ENCODE measurements around the gene DEDD2.

Gene DEDD2

GRCh38 chr19:42248270-42249148 is 31.0 kb upstream of the DEDD2 start:
- no peak for DNase-seq (ENCODE audit: low read depth)

- no peak for DNase-seq (ENCODE audit: low read depth)
Observed at GRCh38 chr19:42247640-42248199, 30.2 kb upstream of the DEDD2 start.

- DNase-seq (ENCODE audit: low read depth): no peak
Observed at GRCh38 chr19:42246922-42247639, 29.6 kb upstream of the DEDD2 start.

DNA sequence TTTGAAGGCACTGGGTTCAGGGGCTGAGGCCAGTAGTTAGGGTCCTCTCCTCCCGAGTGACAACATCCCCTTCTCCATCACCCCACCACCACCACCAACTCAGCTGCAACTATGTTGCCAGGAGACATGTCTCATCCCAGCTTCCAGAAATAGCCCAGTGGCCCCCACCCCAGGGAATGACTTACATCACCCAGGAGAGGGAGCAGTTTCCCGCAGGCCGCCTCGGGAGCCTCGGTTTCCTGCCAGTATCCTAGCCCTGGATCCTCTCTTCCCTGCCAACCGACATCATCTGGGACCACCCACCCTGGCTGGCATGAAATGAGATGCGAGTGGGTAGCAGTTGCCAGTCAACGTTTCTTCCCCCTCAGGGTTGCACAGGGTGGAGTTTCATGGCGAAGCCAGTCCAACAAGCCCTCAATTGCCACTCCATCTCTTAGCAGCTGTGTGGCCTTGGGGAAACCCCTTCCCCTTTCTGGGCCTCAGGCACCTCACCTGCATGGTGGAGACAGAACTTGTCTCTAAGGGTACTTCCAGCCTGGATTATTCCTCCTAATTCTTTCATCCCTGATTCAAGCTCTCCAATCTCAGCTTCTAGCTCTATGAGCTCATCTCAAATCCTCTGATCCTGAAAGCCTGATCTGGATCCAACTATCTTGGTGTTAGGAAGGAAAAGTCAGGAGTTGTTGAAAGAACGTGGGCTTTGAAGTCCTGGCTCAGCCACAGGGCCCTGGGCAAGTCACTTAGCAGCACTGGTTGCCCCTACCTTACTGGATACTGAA is 28.9 kb upstream of the DEDD2 start:
- DNase-seq (ENCODE audit: low read depth): no peak

GRCh38 chr19:42245231-42245630 is 27.8 kb upstream of the DEDD2 start:
- DNase-seq (ENCODE audit: low read depth): no peak

DNA sequence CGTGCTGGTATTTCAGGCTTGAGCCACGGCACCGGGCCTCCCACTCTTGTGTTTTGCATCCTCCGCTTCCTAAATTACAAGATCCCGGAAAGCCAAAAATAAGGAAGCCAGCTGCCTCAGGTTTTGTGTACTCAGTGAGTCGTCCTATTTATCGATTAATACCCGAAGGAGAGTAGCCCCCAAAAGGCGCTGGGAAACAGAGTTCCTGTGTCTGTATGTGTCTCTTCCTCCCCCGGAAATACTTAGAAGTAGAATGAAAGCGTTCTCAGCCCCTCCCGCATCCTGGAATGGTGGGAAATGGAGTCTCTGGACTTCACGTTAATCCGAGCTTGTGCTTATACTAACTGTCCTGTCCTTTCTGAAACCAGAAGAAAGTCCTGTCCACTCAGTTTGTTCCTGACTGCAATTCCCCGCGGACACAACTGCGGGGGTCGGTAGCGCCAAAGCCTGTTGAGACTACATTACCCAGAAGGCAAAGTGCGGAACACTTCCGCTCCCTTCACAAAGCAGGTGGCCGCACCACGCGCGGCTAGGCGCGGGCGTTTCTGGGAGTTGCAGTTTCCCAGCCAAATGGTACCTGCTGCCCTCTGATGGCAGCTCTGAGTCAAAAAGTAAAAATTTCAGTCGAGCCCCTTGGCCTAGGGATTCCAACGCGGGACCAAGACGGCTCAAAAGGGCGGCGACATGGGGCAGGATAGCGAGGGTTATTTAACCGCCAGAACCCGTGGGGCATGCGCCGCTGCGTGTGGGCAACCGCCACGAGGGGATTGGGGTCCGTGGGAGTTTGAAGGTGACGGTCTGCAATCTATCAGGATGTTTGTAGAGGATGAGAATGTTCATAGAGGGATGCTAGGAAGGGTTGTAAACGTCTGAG is 27.1 kb upstream of the DEDD2 start:
- peak; percentile 84 for DNase-seq (ENCODE audit: low read depth)

- DNase-seq (ENCODE audit: low read depth): peak; percentile 97
Observed at GRCh38 chr19:42242512-42243409, 25.3 kb upstream of the DEDD2 start, which contains the start of gene GSK3A. TSS of gene GSK3A (minus strand) at chr19:42242602. CDS start at chr19:42242465, 137 bp downstream.

- DNase-seq (ENCODE audit: low read depth): no peak
Observed at GRCh38 chr19:42242069-42242511, 24.6 kb upstream of the DEDD2 start.

DNA sequence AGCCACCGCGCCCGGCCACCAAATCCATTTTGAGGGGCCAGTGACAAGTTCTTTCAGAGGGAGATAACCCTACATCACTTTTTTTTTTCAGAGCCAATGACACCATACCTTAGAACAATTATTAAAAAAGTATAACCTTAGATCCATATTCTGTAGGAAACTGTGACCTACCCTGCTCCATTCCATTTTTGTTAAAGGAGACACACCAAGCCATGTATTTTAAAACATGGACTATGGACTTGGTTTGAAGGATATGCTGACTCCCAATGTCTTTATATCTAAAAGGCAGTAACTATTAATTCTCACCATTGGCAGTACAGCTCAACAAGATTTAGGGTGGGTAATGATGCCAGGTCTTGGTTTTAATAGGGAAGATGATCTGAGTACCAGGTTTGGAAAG is 23.8 kb upstream of the DEDD2 start:
- no peak for DNase-seq (ENCODE audit: low read depth)

GRCh38 chr19:42239544-42240220 is 22.2 kb upstream of the DEDD2 start:
- no peak for DNase-seq (ENCODE audit: low read depth)

DNA sequence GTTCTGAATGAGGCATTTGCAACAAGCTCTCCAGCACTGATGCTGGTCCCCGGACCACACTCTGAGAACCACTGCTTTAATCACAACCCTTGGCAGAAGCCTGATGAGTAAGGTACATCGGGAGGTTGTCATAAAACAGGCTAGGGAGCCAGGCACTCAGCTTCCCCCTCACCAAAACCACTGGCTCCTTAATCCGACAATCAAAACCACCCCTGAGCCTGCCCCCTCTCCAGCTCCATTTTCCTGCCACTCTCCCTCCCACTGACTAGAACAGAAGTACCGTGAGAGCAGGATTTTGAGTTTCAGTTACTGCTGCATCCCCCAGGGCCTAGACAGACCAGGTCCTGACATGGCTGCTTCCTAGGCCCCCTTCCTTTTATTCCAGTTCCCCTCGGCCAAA is 17.7 kb upstream of the DEDD2 start:
- no peak for DNase-seq (ENCODE audit: low read depth)

- no peak for DNase-seq (ENCODE audit: low read depth)
Observed at GRCh38 chr19:42234364-42234763, 16.9 kb upstream of the DEDD2 start.

GRCh38 chr19:42233678-42234292 is 16.3 kb upstream of the DEDD2 start:
- no peak for DNase-seq (ENCODE audit: low read depth)

DNA sequence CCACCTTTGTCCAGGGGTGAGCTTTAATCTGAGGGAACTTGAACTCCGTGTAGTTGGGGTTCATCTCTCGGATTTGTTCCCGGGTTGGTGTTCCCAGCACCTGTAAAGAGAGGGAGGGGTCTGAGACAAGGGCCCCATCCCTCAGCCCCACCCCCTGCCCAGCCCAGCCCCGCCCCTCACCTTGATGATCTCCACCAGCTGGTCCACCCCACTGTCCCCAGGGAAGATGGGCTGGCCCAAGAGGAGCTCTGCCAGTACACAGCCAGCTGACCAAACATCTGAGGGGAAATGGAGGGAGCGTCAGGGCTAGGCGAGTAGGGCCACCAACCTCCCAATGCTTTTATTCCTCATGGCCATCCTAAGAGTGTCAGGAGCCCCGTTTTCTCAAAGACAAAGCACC is 15.6 kb upstream of the DEDD2 start:
- DNase-seq (ENCODE audit: low read depth): no peak

- DNase-seq (ENCODE audit: low read depth): no peak
Observed at GRCh38 chr19:42232435-42232834, 15.0 kb upstream of the DEDD2 start.

DNA sequence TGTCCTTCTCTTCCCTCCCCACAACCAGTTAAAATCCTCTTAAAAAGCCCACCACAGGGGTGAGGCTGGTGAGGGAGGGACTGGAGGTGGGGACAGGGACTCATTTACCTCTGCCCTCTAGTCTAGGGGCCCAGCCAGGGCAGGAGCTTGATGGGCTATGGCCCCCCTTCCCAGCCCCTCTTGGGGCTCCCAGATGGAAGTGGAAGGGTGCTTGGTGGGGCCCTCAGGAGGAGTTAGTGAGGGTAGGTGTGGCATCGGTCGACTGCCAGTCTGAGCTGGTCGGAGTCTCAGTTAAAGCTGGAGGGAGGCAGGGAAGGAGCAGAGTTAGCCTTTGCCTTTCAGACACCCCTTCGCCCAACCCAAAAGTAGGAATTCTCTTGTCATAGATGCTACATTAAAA is 13.1 kb upstream of the DEDD2 start:
- no peak for DNase-seq (ENCODE audit: low read depth)

DNA sequence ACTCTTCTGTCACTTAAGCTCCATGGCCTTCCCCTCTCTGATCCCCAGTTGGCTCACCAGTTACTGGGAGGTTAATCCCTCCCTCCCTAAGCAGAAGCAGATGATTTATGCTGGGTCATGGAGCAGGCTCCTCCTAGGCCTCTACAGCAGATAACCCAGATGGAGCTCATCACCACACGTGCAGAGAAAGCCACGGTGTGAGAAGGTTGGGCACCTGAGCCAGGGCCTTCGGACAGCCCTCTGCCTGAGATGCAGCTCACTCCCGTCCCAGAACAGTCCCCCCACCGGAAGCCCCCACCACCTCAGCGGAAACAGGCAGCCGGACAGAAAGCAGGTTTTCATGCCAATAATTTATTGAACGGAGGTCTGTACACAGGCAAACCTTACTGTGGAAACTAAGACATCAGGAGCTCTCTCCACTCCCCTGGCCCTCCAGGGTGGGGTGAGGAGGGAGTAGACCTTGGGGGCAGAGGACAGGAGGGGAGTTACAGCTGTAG is 12.4 kb upstream of the DEDD2 start:
- no peak for DNase-seq (ENCODE audit: low read depth)

DNA sequence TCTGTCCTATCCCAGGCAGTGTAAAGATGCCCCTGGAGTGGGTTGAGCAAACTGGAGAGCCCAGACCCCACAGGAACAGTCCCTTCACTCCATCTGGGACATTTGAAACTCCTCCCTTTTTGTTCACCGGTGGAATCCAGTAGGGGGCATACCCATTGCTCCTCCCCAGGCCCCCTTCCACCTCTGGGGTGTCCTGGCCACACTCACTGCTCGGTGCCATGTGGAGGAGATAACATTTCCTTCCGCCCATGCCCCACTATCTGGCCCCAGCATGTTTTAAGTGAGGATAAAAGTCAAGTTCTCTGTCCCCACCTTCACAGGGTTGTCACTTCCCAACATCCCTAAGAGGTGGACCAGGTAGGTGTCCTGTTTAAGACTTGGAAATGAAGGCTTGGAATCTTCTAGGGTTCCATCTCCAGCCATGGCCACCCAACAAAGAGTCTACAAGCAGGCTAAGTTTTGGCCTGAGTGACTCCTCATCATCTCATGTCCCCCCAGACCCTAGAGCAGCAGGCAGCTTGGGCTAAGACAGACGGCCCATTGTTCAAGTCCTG is 11.9 kb upstream of the DEDD2 start:
- DNase-seq (ENCODE audit: low read depth): no peak

- DNase-seq (ENCODE audit: low read depth): no peak
Observed at GRCh38 chr19:42228641-42229040, 11.2 kb upstream of the DEDD2 start.
